ENCODE results near the gene PKMYT1. TPM values are rescaled to one million over a fixed set of nuclear protein-coding genes. Genes with fewer than 3 reads are reported as not detected.
A peak's percentile ranks its signal among the peaks of the same experiment; 100 is the strongest.

PKMYT1 gene
- total and polyA plus RNA-seq, 9 of the 15 experiments (the other 6 are each of a cell fraction or from before 2014, with no cell fraction given): 8.7 to 201 (median 37.8) TPM

DNA sequence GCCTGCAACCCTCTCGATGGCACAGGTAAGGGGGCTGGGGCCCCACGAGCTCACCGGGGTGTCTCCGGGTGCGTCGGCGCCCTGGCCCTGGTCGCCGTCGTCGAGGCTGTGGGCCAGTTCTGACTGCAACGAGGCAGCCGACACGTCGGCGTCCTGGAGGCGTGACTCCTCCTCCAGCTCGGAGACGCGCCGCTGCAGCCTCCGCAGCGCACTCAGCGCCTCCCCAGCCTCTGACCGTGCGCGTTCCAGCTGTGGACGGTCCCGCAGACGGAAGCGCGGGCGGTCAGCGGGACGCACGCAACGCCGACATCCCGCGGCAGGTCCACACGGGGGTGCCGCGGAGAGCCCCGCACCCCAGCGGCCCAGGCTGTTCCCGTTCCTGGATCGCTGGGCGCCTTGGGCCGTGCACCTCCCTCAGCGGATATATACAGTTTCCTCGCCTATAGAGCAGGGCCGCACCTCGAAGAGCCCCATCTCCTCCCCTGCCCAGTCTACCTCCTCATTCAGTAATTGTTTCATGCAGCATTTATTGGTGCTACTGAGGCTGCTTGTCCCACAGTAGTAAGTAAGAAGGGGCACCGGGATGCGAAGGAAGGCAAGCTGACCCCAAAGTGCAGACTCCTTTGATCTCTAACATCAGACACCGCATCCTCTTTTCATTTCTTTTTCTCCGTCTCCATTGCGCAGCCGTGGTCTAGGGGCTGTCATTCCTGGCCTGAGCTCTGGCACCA is 49.4 kb upstream of the PKMYT1 start (continued):
- TF ChIP-seq, protein P1, sequence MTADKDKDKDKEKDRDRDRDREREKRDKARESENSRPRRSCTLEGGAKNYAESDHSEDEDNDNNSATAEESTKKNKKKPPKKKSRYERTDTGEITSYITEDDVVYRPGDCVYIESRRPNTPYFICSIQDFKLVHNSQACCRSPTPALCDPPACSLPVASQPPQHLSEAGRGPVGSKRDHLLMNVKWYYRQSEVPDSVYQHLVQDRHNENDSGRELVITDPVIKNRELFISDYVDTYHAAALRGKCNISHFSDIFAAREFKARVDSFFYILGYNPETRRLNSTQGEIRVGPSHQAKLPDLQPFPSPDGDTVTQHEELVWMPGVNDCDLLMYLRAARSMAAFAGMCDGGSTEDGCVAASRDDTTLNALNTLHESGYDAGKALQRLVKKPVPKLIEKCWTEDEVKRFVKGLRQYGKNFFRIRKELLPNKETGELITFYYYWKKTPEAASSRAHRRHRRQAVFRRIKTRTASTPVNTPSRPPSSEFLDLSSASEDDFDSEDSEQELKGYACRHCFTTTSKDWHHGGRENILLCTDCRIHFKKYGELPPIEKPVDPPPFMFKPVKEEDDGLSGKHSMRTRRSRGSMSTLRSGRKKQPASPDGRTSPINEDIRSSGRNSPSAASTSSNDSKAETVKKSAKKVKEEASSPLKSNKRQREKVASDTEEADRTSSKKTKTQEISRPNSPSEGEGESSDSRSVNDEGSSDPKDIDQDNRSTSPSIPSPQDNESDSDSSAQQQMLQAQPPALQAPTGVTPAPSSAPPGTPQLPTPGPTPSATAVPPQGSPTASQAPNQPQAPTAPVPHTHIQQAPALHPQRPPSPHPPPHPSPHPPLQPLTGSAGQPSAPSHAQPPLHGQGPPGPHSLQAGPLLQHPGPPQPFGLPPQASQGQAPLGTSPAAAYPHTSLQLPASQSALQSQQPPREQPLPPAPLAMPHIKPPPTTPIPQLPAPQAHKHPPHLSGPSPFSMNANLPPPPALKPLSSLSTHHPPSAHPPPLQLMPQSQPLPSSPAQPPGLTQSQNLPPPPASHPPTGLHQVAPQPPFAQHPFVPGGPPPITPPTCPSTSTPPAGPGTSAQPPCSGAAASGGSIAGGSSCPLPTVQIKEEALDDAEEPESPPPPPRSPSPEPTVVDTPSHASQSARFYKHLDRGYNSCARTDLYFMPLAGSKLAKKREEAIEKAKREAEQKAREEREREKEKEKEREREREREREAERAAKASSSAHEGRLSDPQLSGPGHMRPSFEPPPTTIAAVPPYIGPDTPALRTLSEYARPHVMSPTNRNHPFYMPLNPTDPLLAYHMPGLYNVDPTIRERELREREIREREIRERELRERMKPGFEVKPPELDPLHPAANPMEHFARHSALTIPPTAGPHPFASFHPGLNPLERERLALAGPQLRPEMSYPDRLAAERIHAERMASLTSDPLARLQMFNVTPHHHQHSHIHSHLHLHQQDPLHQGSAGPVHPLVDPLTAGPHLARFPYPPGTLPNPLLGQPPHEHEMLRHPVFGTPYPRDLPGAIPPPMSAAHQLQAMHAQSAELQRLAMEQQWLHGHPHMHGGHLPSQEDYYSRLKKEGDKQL (CRISPR knock-in tag; IDR thresholded peaks at IDR 0.05; ENCODE audit: borderline replicate concordance): no peak
- TF ChIP-seq, protein P2, sequence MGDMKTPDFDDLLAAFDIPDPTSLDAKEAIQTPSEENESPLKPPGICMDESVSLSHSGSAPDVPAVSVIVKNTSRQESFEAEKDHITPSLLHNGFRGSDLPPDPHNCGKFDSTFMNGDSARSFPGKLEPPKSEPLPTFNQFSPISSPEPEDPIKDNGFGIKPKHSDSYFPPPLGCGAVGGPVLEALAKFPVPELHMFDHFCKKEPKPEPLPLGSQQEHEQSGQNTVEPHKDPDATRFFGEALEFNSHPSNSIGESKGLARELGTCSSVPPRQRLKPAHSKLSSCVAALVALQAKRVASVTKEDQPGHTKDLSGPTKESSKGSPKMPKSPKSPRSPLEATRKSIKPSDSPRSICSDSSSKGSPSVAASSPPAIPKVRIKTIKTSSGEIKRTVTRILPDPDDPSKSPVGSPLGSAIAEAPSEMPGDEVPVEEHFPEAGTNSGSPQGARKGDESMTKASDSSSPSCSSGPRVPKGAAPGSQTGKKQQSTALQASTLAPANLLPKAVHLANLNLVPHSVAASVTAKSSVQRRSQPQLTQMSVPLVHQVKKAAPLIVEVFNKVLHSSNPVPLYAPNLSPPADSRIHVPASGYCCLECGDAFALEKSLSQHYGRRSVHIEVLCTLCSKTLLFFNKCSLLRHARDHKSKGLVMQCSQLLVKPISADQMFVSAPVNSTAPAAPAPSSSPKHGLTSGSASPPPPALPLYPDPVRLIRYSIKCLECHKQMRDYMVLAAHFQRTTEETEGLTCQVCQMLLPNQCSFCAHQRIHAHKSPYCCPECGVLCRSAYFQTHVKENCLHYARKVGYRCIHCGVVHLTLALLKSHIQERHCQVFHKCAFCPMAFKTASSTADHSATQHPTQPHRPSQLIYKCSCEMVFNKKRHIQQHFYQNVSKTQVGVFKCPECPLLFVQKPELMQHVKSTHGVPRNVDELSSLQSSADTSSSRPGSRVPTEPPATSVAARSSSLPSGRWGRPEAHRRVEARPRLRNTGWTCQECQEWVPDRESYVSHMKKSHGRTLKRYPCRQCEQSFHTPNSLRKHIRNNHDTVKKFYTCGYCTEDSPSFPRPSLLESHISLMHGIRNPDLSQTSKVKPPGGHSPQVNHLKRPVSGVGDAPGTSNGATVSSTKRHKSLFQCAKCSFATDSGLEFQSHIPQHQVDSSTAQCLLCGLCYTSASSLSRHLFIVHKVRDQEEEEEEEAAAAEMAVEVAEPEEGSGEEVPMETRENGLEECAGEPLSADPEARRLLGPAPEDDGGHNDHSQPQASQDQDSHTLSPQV (IDR thresholded peaks at IDR 0.05): no peak
- no peak for TF ChIP-seq ELF1 (tag; IDR thresholded peaks at IDR 0.05)
- TF ChIP-seq, protein P3, sequence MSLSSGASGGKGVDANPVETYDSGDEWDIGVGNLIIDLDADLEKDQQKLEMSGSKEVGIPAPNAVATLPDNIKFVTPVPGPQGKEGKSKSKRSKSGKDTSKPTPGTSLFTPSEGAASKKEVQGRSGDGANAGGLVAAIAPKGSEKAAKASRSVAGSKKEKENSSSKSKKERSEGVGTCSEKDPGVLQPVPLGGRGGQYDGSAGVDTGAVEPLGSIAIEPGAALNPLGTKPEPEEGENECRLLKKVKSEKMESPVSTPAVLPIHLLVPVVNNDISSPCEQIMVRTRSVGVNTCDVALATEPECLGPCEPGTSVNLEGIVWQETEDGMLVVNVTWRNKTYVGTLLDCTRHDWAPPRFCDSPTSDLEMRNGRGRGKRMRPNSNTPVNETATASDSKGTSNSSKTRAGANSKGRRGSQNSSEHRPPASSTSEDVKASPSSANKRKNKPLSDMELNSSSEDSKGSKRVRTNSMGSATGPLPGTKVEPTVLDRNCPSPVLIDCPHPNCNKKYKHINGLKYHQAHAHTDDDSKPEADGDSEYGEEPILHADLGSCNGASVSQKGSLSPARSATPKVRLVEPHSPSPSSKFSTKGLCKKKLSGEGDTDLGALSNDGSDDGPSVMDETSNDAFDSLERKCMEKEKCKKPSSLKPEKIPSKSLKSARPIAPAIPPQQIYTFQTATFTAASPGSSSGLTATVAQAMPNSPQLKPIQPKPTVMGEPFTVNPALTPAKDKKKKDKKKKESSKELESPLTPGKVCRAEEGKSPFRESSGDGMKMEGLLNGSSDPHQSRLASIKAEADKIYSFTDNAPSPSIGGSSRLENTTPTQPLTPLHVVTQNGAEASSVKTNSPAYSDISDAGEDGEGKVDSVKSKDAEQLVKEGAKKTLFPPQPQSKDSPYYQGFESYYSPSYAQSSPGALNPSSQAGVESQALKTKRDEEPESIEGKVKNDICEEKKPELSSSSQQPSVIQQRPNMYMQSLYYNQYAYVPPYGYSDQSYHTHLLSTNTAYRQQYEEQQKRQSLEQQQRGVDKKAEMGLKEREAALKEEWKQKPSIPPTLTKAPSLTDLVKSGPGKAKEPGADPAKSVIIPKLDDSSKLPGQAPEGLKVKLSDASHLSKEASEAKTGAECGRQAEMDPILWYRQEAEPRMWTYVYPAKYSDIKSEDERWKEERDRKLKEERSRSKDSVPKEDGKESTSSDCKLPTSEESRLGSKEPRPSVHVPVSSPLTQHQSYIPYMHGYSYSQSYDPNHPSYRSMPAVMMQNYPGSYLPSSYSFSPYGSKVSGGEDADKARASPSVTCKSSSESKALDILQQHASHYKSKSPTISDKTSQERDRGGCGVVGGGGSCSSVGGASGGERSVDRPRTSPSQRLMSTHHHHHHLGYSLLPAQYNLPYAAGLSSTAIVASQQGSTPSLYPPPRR (CRISPR knock-in tag; IDR thresholded peaks at IDR 0.05; ENCODE audit: borderline replicate concordance): no peak
- 0 out of 2 replicates have a peak, but pooled peaks have one; percentile 35 for TF ChIP-seq PRMT5 (CRISPR knock-in tag; IDR thresholded peaks at IDR 0.05)
- no peak for TF ChIP-seq MYNN (IDR thresholded peaks at IDR 0.05)
- no peak for TF ChIP-seq MYNN (CRISPR knock-in tag; IDR thresholded peaks at IDR 0.05)
- TF ChIP-seq TCF3 (CRISPR knock-in tag; IDR thresholded peaks at IDR 0.05): no peak
- no peak for TF ChIP-seq ATF1 (CRISPR knock-in tag; IDR thresholded peaks at IDR 0.05)
- peak; percentile 57 for TF ChIP-seq ATF1 (tag; IDR thresholded peaks at IDR 0.05)
- no peak for TF ChIP-seq MEIS2 (IDR thresholded peaks at IDR 0.05; ENCODE audit: partially characterized antibody)
- TF ChIP-seq, protein P4, sequence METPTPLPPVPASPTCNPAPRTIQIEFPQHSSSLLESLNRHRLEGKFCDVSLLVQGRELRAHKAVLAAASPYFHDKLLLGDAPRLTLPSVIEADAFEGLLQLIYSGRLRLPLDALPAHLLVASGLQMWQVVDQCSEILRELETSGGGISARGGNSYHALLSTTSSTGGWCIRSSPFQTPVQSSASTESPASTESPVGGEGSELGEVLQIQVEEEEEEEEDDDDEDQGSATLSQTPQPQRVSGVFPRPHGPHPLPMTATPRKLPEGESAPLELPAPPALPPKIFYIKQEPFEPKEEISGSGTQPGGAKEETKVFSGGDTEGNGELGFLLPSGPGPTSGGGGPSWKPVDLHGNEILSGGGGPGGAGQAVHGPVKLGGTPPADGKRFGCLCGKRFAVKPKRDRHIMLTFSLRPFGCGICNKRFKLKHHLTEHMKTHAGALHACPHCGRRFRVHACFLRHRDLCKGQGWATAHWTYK (CRISPR knock-in tag; IDR thresholded peaks at IDR 0.05): peak; percentile 48; the same call in 1 of the 2 replicates
